ENCODE data around the gene NEIL3.

DNA sequence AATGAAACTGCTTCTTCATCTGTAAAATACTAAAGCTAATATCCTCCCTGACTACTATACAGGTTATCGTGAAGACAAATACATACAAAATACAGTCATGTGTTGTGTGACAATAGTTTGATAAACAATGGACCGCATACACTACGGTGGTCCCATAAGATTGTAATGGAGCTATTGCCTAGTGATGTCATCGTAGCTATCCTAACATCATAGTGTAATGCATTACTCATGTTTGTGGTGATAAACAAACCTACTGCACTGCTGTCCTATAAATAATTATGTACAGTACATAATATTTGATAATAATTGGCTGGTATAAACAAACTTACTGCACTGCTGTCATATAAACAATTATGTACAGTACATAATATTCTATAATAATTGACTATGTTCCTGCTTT, 5.6 kb upstream of the NEIL3 start:
- TF ChIP-seq, protein P1, sequence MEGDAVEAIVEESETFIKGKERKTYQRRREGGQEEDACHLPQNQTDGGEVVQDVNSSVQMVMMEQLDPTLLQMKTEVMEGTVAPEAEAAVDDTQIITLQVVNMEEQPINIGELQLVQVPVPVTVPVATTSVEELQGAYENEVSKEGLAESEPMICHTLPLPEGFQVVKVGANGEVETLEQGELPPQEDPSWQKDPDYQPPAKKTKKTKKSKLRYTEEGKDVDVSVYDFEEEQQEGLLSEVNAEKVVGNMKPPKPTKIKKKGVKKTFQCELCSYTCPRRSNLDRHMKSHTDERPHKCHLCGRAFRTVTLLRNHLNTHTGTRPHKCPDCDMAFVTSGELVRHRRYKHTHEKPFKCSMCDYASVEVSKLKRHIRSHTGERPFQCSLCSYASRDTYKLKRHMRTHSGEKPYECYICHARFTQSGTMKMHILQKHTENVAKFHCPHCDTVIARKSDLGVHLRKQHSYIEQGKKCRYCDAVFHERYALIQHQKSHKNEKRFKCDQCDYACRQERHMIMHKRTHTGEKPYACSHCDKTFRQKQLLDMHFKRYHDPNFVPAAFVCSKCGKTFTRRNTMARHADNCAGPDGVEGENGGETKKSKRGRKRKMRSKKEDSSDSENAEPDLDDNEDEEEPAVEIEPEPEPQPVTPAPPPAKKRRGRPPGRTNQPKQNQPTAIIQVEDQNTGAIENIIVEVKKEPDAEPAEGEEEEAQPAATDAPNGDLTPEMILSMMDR (IDR thresholded peaks at IDR 0.05; ENCODE audit: borderline replicate concordance, extremely low read depth, low read length, poor library complexity, severe bottlenecking) = no peak
- no peak for TF ChIP-seq EZH2 (IDR thresholded peaks at IDR 0.05; ENCODE audit: borderline replicate concordance, low read depth, low read length, severe bottlenecking)

All from DND-41 (cell line).